Measurements from ENCODE around the gene MXD3. TPM values are rescaled to one million over a fixed set of nuclear protein-coding genes. Genes with fewer than 3 reads are reported as not detected.

MXD3 gene
- 0.94 and 3.2 TPM in 2 replicates for total RNA-seq

GRCh38 chr5:177311723-177312648 lies at the start of gene MXD3:
Gene MXD3, minus strand, starts transcription at chr5:177311898. Its CDS starts 68 bp downstream, at chr5:177311830.

GRCh38 chr5:177357459-177358351 lies 46.0 kb upstream of the MXD3 start, which contains the start of gene RGS14:
Gene RGS14, plus strand, starts transcription at chr5:177357924. Its CDS starts 101 bp downstream, at chr5:177358025.

GRCh38 chr5:177351392-177352329 lies 40.0 kb upstream of the MXD3 start, which contains the start of gene LMAN2:
Gene LMAN2, minus strand, starts transcription at chr5:177351668. Its CDS starts 21 bp downstream, at chr5:177351647.

GRCh38 chr5:177303121-177303924 lies 8.4 kb downstream of the MXD3 start, which contains the start of the genes PRELID1 and RAB24:
Gene PRELID1, plus strand, starts transcription at chr5:177303799. Its CDS starts 187 bp downstream, at chr5:177303986.
Gene RAB24, minus strand, starts transcription at chr5:177303719. Its CDS starts 431 bp downstream, at chr5:177303288.

Other genes starting within 250 kb of the MXD3 start
- 6.1 and 36.5 TPM in 2 replicates for gene FGFR4, start 225.0 kb downstream of the MXD3 start, total RNA-seq
- gene NSD1, start 178.1 kb downstream of the MXD3 start, total RNA-seq = 22.6 and 28.2 TPM in 2 replicates
- gene RAB24, start 8.2 kb downstream of the MXD3 start, total RNA-seq = 30.1 and 33.1 TPM in 2 replicates
- gene PRELID1, start 8.1 kb downstream of the MXD3 start, total RNA-seq = 50.7 and 79.8 TPM in 2 replicates
- 482 and 604 TPM in 2 replicates for gene LMAN2, start 39.8 kb upstream of the MXD3 start, total RNA-seq
- 3.4 and 6.3 TPM in 2 replicates for gene RGS14, start 46.0 kb upstream of the MXD3 start, total RNA-seq
- under 0.01 TPM in 1 of 2 replicates, not detected in the other for gene SLC34A1, start 72.5 kb upstream of the MXD3 start, total RNA-seq
- not detected in 2 replicates for gene PFN3, start 88.8 kb upstream of the MXD3 start, total RNA-seq
- gene F12, start 97.7 kb upstream of the MXD3 start, total RNA-seq = 0.34 and 0.63 TPM in 2 replicates
- gene GRK6, start 114.8 kb upstream of the MXD3 start, total RNA-seq = 13.6 and 15.5 TPM in 2 replicates
- 1.4 and 1.6 TPM in 2 replicates for gene PRR7, start 134.9 kb upstream of the MXD3 start, total RNA-seq
- gene DBN1, start 161.7 kb upstream of the MXD3 start, total RNA-seq = 156 and 251 TPM in 2 replicates
- 45.0 and 63.5 TPM in 2 replicates for gene PDLIM7, start 185.7 kb upstream of the MXD3 start, total RNA-seq
- gene DOK3, start 197.9 kb upstream of the MXD3 start, total RNA-seq = 1.1 TPM in 2 replicates
- gene DDX41, start 205.1 kb upstream of the MXD3 start, total RNA-seq = 99.5 and 158 TPM in 2 replicates
- 18.0 and 18.6 TPM in 2 replicates for gene FAM193B, start 242.7 kb upstream of the MXD3 start, total RNA-seq